Measurements from ENCODE around the gene DIPK1A.

The DIPK1A gene

GRCh38 chr1:92924501-92924900 lies 36.8 kb downstream of the DIPK1A start:
- H3K27ac ChIP-seq (ENCODE audit: low read depth, low read length) = no peak overlapping the region
- no peaks in the 10 kb centered on the region for H3K9me3 ChIP-seq (ENCODE audit: low read length)
- no peak overlapping the region for H3K9ac ChIP-seq (ENCODE audit: low read length)
- H3K4me1 ChIP-seq (ENCODE audit: insufficient read depth, low read length) = no peaks in the 10 kb centered on the region
- no peaks in the 10 kb centered on the region for H3K27me3 ChIP-seq (ENCODE audit: control insufficient read depth in 1 of 2, insufficient read depth in 2 of 2, low read length in 2 of 2)
- H3K36me3 ChIP-seq (ENCODE audit: insufficient read depth, low read length) = no peaks in the 10 kb centered on the region
- no peak overlapping the region for H3K4me3 ChIP-seq (ENCODE audit: low read depth in 1 of 2, low read length in 2 of 2)

DNA sequence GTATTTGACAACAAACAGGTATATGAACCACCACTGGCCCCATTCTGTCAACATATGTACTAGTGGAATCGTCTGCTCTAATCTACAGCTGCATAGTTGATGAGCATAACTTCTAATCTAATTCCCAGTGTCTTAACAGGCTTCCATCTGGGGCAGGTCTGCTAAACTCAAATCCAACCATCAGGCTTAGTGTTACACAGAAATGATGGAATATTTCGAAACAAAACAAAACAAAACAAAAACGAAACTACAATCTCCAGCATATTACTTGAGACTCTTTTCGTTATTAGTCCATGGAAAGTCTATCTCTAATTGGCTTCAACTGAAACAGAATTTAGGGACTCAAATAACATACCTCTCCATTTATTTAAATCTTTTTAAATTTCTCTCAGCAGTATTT lies 37.6 kb downstream of the DIPK1A start:
- Histone ChIP-seq H3K27me3 (ENCODE audit: control insufficient read depth in 1 of 2, insufficient read depth in 2 of 2, low read length in 2 of 2) (no peaks in the 10 kb centered on the region), H3K4me1 (ENCODE audit: insufficient read depth, low read length) (no peaks in the 10 kb centered on the region), H3K9me3 (ENCODE audit: low read length) (no peaks in the 10 kb centered on the region), H3K27ac (ENCODE audit: low read depth, low read length) (no peak overlapping the region), H3K36me3 (ENCODE audit: insufficient read depth, low read length) (no peaks in the 10 kb centered on the region), H3K4me3 (ENCODE audit: low read depth in 1 of 2, low read length in 2 of 2) (no peak overlapping the region), H3K9ac (ENCODE audit: low read length) (no peak overlapping the region)

- Histone ChIP-seq H3K36me3 (ENCODE audit: insufficient read depth, low read length) (no peaks in the 10 kb centered on the region), H3K27me3 (ENCODE audit: control insufficient read depth in 1 of 2, insufficient read depth in 2 of 2, low read length in 2 of 2) (no peaks in the 10 kb centered on the region), H3K4me1 (ENCODE audit: insufficient read depth, low read length) (no peaks in the 10 kb centered on the region), H3K27ac (ENCODE audit: low read depth, low read length) (no peak overlapping the region), H3K9me3 (ENCODE audit: low read length) (no peaks in the 10 kb centered on the region), H3K9ac (ENCODE audit: low read length) (no peak overlapping the region), H3K4me3 (ENCODE audit: low read depth in 1 of 2, low read length in 2 of 2) (no peak overlapping the region)
These were observed 38.8 kb downstream of the DIPK1A start for GRCh38 chr1:92922356-92923035.

GRCh38 chr1:92921031-92922023 lies 39.9 kb downstream of the DIPK1A start:
- no peaks in the 10 kb centered on the region for H3K36me3 ChIP-seq (ENCODE audit: insufficient read depth, low read length)

GRCh38 chr1:92916899-92917298 lies 44.4 kb downstream of the DIPK1A start:
- Histone ChIP-seq H3K4me1 (ENCODE audit: insufficient read depth, low read length) (no peaks in the 10 kb centered on the region), H3K36me3 (ENCODE audit: insufficient read depth, low read length) (no peaks in the 10 kb centered on the region), H3K9me3 (ENCODE audit: low read length) (no peaks in the 10 kb centered on the region), H3K9ac (ENCODE audit: low read length) (no peak overlapping the region), H3K27me3 (ENCODE audit: control insufficient read depth in 1 of 2, insufficient read depth in 2 of 2, low read length in 2 of 2) (no peaks in the 10 kb centered on the region), H3K27ac (ENCODE audit: low read depth, low read length) (no peak overlapping the region), H3K4me3 (ENCODE audit: low read depth in 1 of 2, low read length in 2 of 2) (no peak overlapping the region)

More at GRCh38 chr1:92921031-92922023, 39.9 kb downstream of the DIPK1A start:
- H3K4me1 ChIP-seq (ENCODE audit: insufficient read depth, low read length) = no peaks in the 10 kb centered on the region
- H3K9me3 ChIP-seq (ENCODE audit: low read length) = no peaks in the 10 kb centered on the region
- H3K9ac ChIP-seq (ENCODE audit: low read length) = no peak overlapping the region
- no peak overlapping the region for H3K4me3 ChIP-seq (ENCODE audit: low read depth in 1 of 2, low read length in 2 of 2)
- H3K27ac ChIP-seq (ENCODE audit: low read depth, low read length) = no peak overlapping the region
- H3K27me3 ChIP-seq (ENCODE audit: control insufficient read depth in 1 of 2, insufficient read depth in 2 of 2, low read length in 2 of 2) = no peaks in the 10 kb centered on the region

DNA sequence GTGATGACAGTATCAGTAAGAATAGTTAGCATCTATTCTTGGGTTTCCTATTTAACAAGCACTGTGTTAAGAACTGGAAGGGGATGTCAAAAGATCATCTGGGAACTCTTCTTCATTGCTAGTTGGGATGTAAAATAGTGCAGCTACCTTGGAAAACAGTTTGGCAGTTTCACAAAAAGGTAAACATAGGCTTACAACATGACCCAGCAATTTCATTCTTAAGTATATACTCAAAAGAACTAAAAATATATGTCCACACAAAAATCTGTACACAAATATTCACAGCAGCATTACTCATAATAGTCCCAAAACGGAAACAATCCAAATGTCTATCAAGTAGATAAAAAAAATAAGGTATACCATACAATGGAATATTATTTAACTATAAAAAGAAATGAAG lies 45.7 kb downstream of the DIPK1A start:
- no peak overlapping the region for H3K4me3 ChIP-seq (ENCODE audit: low read depth in 1 of 2, low read length in 2 of 2)
- H3K27me3 ChIP-seq (ENCODE audit: control insufficient read depth in 1 of 2, insufficient read depth in 2 of 2, low read length in 2 of 2) = no peaks in the 10 kb centered on the region
- no peaks in the 10 kb centered on the region for H3K9me3 ChIP-seq (ENCODE audit: low read length)
- no peaks in the 10 kb centered on the region for H3K4me1 ChIP-seq (ENCODE audit: insufficient read depth, low read length)
- H3K9ac ChIP-seq (ENCODE audit: low read length) = no peak overlapping the region
- H3K36me3 ChIP-seq (ENCODE audit: insufficient read depth, low read length) = no peaks in the 10 kb centered on the region
- H3K27ac ChIP-seq (ENCODE audit: low read depth, low read length) = no peak overlapping the region

- Histone ChIP-seq H3K9ac (ENCODE audit: low read length) (no peak overlapping the region), H3K36me3 (ENCODE audit: insufficient read depth, low read length) (no peaks in the 10 kb centered on the region), H3K27me3 (ENCODE audit: control insufficient read depth in 1 of 2, insufficient read depth in 2 of 2, low read length in 2 of 2) (no peaks in the 10 kb centered on the region), H3K4me3 (ENCODE audit: low read depth in 1 of 2, low read length in 2 of 2) (no peak overlapping the region), H3K4me1 (ENCODE audit: insufficient read depth, low read length) (peaks cover 8% of the 10 kb centered on the region), H3K9me3 (ENCODE audit: low read length) (no peaks in the 10 kb centered on the region), H3K27ac (ENCODE audit: low read depth, low read length) (no peak overlapping the region)
These were observed 48.0 kb downstream of the DIPK1A start for GRCh38 chr1:92913093-92913819.

- no peak overlapping the region for H3K9ac ChIP-seq (ENCODE audit: low read length)
- H3K4me3 ChIP-seq (ENCODE audit: low read depth in 1 of 2, low read length in 2 of 2) = no peak overlapping the region
- H3K4me1 ChIP-seq (ENCODE audit: insufficient read depth, low read length) = peaks cover 8% of the 10 kb centered on the region
- H3K27me3 ChIP-seq (ENCODE audit: control insufficient read depth in 1 of 2, insufficient read depth in 2 of 2, low read length in 2 of 2) = no peaks in the 10 kb centered on the region
- H3K9me3 ChIP-seq (ENCODE audit: low read length) = no peaks in the 10 kb centered on the region
- no peaks in the 10 kb centered on the region for H3K36me3 ChIP-seq (ENCODE audit: insufficient read depth, low read length)
- H3K27ac ChIP-seq (ENCODE audit: low read depth, low read length) = no peak overlapping the region
These were observed 51.2 kb downstream of the DIPK1A start for GRCh38 chr1:92910081-92910480.

DNA sequence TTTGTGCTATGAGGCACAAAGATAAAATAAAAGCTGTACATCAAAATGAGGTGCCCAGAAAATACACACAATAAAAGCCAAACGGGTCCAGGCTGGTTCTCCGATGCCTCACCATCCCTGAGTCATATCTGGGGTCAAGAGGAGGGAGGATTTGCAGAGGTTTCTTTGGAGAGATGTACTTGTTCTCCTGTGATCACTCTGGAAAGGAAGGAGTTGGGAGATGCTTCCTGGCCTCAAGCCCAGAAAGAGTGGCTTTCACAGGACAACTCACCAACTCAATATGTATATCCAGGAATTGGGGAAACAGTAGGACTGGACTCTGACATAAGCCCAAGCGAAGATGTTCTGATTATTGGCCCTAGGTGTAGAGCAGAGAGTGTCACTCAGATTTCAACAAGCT lies 51.9 kb downstream of the DIPK1A start:
- H3K9ac ChIP-seq (ENCODE audit: low read length) = no peak overlapping the region
- H3K27me3 ChIP-seq (ENCODE audit: control insufficient read depth in 1 of 2, insufficient read depth in 2 of 2, low read length in 2 of 2) = no peaks in the 10 kb centered on the region
- no peaks in the 10 kb centered on the region for H3K9me3 ChIP-seq (ENCODE audit: low read length)
- H3K36me3 ChIP-seq (ENCODE audit: insufficient read depth, low read length) = no peaks in the 10 kb centered on the region
- H3K4me1 ChIP-seq (ENCODE audit: insufficient read depth, low read length) = peaks cover 8% of the 10 kb centered on the region
- H3K27ac ChIP-seq (ENCODE audit: low read depth, low read length) = no peak overlapping the region
- H3K4me3 ChIP-seq (ENCODE audit: low read depth in 1 of 2, low read length in 2 of 2) = no peak overlapping the region

DNA sequence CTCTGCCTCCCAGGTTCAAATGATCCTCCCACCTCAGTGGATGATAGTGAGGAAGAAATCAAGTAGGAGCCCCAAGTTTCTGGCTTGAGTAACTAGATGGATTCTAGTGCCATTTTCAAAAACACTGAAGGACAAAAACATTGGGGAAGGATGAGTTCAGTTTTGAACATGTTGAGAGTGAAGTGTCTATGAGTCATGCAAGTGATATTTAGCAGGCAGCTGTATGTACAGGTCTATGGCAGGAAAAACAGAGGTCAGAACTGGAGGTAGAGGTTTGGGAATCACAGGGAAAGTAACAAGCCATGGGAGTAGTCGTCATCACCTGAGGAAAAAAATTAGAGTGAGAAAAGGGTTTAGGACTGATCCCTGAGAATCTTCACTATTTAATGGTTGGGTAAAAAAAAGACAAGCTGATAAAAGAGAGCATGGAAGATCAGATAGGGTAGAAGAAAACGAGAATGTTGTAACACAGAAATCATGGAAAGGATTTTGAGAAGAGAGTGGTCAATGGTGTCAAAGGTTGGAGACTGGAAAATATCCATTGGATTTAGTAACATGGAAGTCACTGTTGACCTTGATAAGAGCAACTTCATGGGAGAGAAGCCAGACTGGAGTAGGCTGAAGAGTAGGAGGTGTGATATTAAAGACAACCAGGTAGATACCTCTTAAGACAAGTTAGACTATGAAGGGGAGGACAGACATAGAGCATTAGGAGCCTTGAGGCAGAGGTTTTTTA lies 53.1 kb downstream of the DIPK1A start:
- Histone ChIP-seq H3K36me3 (ENCODE audit: insufficient read depth, low read length) (no peaks in the 10 kb centered on the region), H3K4me1 (ENCODE audit: insufficient read depth, low read length) (peaks cover 8% of the 10 kb centered on the region), H3K27me3 (ENCODE audit: control insufficient read depth in 1 of 2, insufficient read depth in 2 of 2, low read length in 2 of 2) (no peaks in the 10 kb centered on the region), H3K9ac (ENCODE audit: low read length) (no peak overlapping the region), H3K4me3 (ENCODE audit: low read depth in 1 of 2, low read length in 2 of 2) (no peak overlapping the region), H3K27ac (ENCODE audit: low read depth, low read length) (no peak overlapping the region), H3K9me3 (ENCODE audit: low read length) (no peaks in the 10 kb centered on the region)

DNA sequence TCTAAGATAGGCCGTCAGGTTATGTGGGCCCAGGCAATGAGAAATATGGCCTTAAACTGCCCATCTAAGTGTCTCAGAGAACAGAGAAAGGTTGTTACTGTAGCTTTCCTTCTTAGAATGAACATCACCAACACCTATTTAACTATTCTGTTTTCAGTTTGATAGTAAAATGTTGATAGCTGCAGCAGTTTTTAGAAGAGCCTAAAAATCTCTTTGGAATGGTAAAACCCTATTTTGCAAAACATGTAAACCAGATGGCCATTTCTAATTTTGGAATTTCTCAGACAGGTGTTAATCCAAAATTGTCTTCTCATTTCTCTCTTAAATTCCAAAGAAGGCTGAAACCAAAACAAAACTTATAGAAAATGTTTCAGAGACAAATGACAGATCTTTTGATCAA lies 57.5 kb downstream of the DIPK1A start:
- H3K9ac ChIP-seq (ENCODE audit: low read length) = no peak overlapping the region
- H3K27ac ChIP-seq (ENCODE audit: low read depth, low read length) = no peak overlapping the region
- no peaks in the 10 kb centered on the region for H3K4me1 ChIP-seq (ENCODE audit: insufficient read depth, low read length)
- H3K36me3 ChIP-seq (ENCODE audit: insufficient read depth, low read length) = no peaks in the 10 kb centered on the region
- H3K27me3 ChIP-seq (ENCODE audit: control insufficient read depth in 1 of 2, insufficient read depth in 2 of 2, low read length in 2 of 2) = no peaks in the 10 kb centered on the region
- H3K9me3 ChIP-seq (ENCODE audit: low read length) = peaks cover 4% of the 10 kb centered on the region
- no peak overlapping the region for H3K4me3 ChIP-seq (ENCODE audit: low read depth in 1 of 2, low read length in 2 of 2)

Data from muscle layer of colon (tissue), 2 donors.